ENCODE data around the gene FBLN5.

The FBLN5 gene

DNA sequence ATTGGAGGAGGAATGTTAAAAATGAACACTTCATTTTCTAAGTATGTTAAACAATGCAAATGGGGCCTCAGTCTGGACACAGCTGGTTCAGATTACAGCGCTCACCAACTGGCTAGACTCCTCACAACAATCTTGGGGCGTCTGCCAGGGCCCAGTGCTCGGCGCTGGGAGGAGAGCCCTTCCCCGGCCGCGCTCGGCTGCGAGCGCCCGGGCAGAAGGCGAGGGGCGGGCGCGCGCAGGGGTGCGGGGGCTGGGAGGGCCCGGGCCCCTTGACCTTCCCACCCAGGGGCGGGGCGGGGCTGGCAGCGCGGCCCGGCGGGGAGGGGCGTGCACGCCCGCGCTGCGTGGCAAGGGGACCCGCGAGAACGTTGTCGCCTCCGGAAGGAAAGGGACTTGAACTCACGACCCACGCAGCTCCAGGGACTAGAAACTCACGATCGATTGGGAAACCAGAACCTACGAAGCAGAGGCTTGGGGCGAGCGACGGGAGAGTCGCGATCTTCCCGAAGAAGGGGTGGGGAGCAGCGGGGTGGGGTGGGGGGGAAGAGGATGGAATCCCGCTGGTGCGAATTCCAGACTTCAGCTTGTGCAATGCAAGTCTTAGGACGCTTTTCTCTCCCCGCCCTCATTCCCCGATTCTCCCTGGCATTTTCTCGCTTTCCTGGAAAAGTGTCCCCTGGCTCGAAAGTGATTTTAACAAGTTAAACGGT, at the start of gene FBLN5:
Gene FBLN5 (minus strand): TSS at position 220 of the 710 bp plus-strand sequence. CDS start 465 bp downstream, outside the sequence.
- DNase-seq: no peak

GRCh38 chr14:91996948-91997371, 49.5 kb upstream of the FBLN5 start:
- DNase-seq: peak; percentile 50

DNA sequence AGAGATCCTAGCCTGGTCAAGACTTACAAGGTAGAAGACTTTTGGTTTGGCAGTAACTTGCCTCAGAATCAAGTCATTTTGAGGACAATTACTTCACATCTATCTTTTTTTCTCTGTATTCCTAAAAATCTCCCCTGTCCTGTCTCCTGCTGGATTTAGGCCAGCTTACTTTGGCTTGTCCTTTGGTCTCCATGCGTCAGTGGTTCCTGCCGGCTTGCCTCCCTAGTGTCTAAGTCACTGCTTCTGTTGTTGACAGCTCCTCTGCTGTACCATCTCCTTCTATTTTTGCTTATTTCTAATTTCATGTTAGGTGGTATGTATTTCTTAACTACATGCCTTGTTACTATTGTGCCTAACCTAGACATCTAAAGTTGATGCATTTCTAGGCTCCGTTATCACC, 39.7 kb upstream of the FBLN5 start:
- DNase-seq: no peak

DNA sequence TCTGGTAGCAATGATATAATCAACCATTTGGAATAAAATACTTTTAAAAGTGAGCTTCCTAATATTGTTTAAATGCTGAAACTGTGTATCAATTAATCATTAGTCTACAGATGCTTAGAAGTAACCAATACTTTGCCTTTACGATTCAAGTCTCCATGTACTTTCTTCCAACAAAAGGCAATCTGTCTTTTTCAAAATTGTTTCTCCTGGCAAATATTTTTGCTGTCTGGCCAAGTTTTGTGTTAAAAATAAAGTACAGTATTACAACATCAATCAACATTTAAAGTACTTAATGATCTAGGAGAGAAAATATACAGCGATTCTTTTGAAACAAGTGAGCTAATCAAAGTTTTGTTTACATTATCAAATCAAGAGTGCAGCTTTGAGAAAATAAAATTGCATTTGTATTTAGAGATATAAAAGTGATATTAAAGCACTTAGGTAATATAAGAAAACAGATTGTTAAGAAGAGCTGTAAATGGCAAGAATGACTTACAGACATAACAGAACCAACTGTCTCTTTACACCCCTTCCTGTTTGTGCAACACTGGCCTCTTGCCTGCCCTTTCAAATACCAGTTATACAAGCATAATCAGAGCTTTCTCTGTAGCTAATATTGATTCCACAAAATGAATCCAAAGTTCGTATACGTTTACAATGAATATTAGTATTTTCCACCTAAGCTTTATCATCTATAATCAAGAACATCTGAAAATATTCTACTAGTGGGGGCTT, 38.2 kb upstream of the FBLN5 start:
- no peak for DNase-seq

GRCh38 chr14:91985008-91985407, 37.5 kb upstream of the FBLN5 start:
- DNase-seq: no peak

- DNase-seq: no peak
Measured at GRCh38 chr14:91983588-91983987, 36.1 kb upstream of the FBLN5 start.

DNA sequence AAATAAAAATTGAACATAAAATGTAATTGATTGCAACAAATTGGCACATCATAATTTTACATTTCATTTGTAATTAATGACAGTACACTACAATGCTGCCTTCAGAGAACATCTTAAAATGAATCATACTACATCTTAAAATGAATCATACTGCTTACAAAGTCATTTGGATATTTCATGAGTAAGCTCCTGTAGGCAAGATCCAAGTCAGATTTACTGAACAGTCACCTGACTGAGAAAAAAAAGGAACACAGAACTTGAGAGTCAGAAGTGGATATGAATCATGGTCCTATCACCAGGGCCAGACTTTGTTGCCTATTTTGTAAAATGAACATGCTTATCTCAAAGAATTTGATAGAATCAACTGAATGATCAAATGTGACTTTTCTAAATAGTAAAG, 32.7 kb upstream of the FBLN5 start:
- DNase-seq: no peak

- DNase-seq: no peak
Measured at GRCh38 chr14:91977884-91978283, 30.4 kb upstream of the FBLN5 start.

DNA sequence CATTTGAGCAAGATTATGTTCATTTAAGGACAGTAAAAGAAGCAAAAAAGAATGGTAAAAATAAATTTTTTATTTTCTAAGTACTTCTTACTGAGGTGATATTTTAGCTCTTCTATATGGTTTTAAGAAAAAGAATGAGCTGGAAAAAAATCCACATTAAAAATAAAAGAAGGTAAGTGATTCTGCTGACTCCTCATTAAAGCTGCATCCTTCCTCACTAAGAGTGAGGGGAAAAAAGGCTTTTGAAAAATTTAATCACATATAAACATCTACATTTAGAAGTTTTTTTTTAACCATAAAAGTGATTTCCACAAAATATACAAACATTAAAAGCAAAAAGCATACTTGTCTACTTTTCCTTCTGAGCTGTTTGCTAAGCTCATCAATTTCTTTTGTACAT, 28.3 kb upstream of the FBLN5 start:
- DNase-seq: no peak

GRCh38 chr14:91971188-91971778, 23.8 kb upstream of the FBLN5 start:
- no peak for DNase-seq

GRCh38 chr14:91968280-91968679, 20.8 kb upstream of the FBLN5 start:
- no peak for DNase-seq

- no peak for DNase-seq
Measured at GRCh38 chr14:91964724-91965123, 17.2 kb upstream of the FBLN5 start.

GRCh38 chr14:91964011-91964410, 16.5 kb upstream of the FBLN5 start:
- DNase-seq: no peak

- no peak for DNase-seq
Measured at GRCh38 chr14:91963465-91963864, 16.0 kb upstream of the FBLN5 start.

GRCh38 chr14:91961297-91962220, 14.1 kb upstream of the FBLN5 start:
- DNase-seq: no peak

DNA sequence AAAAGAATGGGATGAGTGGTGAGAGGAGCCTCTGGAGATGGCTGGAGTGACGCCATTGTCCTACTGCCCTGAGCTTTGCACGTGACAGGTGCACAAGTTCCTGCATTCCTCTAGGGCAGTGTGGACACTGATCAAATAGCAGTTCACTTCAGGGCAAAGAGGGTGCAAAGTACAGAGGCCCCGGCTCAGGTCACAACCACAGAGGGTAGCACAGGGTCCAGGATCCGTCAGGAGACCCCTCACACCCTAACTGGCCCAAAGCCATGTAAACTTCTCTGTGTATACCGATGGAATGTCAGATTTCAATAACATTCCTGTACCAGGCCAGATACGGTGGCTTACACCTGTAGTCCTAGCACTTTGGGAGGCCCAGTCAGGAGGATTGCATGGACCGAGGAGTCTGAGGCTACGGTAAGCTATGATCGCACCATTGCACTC, 10.4 kb upstream of the FBLN5 start:
- no peak for DNase-seq

DNA sequence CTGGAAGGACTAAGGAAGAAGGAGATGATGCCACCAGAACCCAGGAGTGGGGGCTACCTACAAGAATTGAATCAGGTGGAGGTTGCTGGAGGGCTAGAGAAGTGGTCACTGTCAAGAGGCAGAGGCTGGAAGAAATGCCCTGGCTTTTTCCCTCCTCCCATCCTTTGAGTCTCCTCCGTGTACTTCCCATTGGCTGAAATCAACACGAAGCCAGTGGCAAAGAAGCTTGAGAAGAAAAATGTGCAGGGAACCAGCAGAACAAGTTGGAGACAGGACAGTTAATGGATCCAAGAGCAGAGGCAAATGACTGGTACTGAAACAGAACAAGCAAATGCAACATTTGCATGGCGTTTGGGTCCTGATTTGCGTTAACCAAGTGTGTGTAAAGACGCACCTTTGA, 9.1 kb upstream of the FBLN5 start:
- no peak for DNase-seq

DNA sequence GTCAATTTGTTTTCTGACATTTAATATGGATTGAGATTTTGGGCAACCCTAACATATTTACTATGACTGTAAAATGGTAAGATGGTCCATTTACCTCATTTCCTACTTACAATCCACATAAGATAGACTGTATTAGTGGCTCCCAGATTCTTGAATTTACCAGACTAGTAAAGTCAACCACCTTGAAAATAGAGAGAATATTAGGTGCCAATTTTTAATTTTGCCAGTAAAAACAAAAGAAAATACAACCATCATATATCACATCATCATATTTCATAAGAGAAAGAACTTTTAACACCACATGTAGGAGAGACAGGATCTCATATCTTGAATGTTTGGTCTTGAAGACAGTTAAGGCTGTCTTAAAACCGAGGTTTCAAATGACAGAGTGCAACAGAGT, 7.7 kb upstream of the FBLN5 start:
- no peak for DNase-seq

DNA sequence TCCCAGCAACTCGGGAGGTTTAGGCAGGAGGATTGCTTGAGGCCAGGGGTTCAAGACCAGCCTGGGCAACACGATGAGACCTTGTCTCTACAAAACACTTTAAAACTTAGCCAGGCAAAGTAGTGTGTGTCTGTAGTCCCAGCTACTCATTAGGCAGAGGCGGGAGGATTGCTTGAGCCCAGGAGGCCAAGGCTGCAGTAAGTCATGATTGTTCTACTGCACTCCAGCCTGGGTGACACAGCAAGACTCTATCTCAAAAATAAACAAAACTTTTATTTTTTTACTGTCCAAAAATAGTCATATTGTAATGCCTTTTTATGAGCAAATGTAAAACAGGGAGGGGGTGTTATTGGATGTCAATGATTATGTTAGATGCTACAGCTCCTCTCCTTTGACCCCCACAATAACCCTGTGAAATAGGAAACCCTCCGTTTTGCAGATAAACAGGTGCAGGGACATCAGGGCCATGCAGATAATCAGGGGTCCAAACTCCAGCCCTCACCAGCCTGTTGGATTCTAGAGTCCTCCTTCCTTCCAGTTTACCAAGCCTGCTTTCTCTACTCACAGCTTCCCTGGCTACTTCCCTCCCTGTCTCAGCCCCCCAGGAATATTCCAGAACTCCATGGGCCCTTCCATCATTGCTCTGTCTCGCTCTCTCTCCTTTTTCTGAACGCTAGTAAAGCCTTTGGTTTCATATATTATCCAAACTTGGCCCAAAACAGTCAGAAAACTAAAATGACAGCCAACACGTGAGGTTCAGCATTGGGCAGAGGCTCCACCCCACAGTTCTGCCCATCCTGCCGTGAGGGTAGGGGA, 5.9 kb upstream of the FBLN5 start:
- no peak for DNase-seq

- no peak for DNase-seq
Measured at GRCh38 chr14:91946622-91947474, 646 bp downstream of the FBLN5 start.
